Fibroblast of mammary gland (primary cell): ENCODE results near the gene TIPIN.

ENCODE experiments used
- DNase-seq: peaks from one replicate; pipeline ENCODE4 v3.0.0-alpha.2; 2010; ENCODE audit warnings: low read depth
- H3K4me3 ChIP-seq: 2 replicates; pipeline ENCODE4 v1.5.1; 2011; ENCODE audit warnings: low read depth, mild to moderate bottlenecking, low read length, moderate library complexity; ENCODE audit not compliant: control insufficient read depth
- CTCF ChIP-seq: conservative IDR thresholded peaks from 2 replicates; pipeline ENCODE4 v1.5.1; 2011; ENCODE audit warnings: low read depth, low read length, inconsistent platforms; ENCODE audit not compliant: control insufficient read depth, insufficient read depth

Gene TIPIN

GRCh38 chr15:66356359-66357236, at the start of gene TIPIN:
Gene TIPIN (minus strand): TSS chr15:66356685. CDS start chr15:66352947, 3,738 bp downstream.
- TF ChIP-seq CTCF, result no peak
- peak; percentile 95 for DNase-seq

GRCh38 chr15:66405615-66406014, 49.1 kb upstream of the TIPIN start:
- no peak for TF ChIP-seq CTCF
- no peak overlapping the region for H3K4me3 ChIP-seq
- DNase-seq, result peak; percentile 64

More at GRCh38 chr15:66356359-66357236, at the start of gene TIPIN:
- peak within 1 kb of the TSS; percentile 92 for H3K4me3 ChIP-seq

GRCh38 chr15:66405007-66405406, 48.5 kb upstream of the TIPIN start:
- DNase-seq, result no peak
- no peak overlapping the region for H3K4me3 ChIP-seq
- TF ChIP-seq CTCF, result no peak

GRCh38 chr15:66404532-66404931, 48.0 kb upstream of the TIPIN start:
- DNase-seq, result no peak
- no peak for TF ChIP-seq CTCF
- no peak overlapping the region for H3K4me3 ChIP-seq

GRCh38 chr15:66404122-66404521, 47.6 kb upstream of the TIPIN start:
- no peak for TF ChIP-seq CTCF
- no peak overlapping the region for H3K4me3 ChIP-seq
- DNase-seq, result no peak

GRCh38 chr15:66403323-66403722, 46.8 kb upstream of the TIPIN start:
- no peak for TF ChIP-seq CTCF
- no peak for DNase-seq
- no peak overlapping the region for H3K4me3 ChIP-seq
